GM19467 (cell line): ENCODE data around the gene MAST2.
"Not testable (repeated sequence)": the region's sequence is repeated elsewhere in the genome, so short reads cannot be mapped to it uniquely, and the experiment has no call there.

Experiments used
- ATAC-seq: cut with Tn5 transposase; IDR thresholded peaks from one replicate; pipeline ENCODE4 v1.9.1; 2021; ENCODE audit warnings: mild to moderate bottlenecking, moderate library complexity; ENCODE audit not compliant: unreplicated experiment

MAST2 gene

DNA sequence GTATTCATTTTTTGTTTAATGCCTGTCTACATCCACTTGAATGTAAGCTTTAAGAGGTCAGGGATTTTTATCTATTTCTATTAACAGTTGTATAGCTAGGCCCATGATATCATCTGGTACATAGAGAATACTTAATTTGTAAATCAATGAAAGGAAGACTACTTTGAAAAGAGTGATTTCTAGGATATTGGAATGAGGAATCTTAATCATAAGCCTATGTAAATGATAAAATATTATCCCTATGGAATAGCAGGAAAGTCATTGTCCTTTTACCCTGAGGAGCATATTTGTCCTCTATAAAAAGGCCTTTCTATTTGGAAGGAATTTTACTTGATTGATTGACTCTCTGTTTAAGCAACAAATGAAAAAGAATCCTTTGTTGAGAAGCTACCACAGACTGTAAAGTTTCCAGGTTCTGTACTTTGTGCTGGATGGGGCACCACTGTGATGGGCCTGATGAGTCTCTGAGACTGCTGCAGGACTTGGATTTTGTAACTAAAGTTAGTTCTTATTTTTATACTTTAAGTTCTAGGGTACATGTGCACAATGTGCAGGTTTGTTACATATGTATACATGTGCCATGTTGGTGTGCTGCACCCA lies 53.8 kb downstream of the MAST2 start:
- ATAC-seq = no peak

DNA sequence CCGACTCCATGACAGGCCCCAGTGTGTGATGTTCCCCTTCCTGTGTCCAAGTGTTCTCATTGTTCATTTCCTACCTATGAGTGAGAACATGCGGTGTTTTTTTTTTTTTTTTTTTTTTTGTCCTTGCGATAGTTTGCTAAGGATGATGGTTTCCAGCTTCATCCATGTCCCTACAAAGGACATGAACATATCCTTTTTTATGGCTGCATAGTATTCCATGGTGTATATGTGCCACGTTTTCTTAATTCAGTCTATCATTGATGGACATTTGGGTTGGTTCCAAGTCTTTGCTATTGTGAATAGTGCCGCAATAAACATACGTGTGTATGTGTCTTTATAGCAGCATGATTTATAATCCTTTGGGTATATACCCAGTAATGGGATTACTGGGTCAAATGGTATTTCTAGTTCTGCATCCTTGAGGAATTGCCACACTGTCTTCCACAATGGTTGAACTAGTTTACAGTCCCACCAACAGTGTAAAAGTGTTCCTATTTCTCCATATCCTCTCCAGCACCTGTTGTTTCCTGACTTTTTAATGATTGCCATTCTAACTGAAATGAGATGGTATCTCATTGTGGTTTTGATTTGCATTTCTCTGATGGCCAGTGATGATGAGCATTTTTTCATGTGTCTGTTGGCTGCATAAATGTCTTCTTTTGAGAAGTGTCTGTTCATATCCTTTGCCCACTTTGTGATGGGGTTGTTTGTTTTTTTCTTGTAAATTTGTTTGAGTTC lies 54.5 kb downstream of the MAST2 start:
- not testable (repeated sequence) for ATAC-seq

DNA sequence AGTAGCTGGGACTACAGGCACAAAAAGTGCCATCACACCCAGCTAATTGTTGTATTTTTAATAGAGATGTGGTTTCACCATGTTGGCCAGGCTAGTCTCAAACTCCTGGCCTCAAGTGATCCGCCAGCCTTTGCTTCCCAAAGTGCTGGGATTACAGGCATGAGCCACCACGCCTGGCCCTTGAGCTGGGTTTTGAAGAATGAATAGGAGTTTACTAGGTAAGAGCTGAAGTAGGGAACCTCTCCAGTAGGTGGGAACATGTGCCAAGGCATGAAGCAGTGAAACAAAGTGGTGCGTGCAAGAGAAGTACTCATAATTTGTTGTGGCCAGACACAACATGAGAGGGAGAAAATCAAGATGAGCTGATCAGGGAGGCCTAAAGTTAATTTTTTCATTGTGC lies 55.8 kb downstream of the MAST2 start:
- no peak for ATAC-seq

DNA sequence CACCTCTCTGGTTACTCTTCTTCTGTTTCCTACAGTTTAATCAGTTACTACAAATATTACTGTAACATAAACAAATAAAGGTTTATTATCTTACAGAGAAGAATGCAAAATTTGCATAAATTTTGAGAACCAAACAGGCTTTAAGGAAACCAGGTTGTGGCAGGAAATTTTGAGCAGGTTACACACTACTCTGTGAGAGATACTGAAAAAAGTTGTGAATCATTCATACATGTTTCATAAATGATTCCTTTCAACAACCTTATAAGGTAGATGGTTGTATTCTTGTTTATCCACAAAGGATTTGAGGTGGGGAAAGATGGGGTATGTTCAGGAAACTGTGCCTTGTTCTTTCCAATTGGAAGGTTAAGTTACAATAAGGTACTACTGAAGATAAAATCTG lies 58.6 kb downstream of the MAST2 start:
- ATAC-seq = no peak

DNA sequence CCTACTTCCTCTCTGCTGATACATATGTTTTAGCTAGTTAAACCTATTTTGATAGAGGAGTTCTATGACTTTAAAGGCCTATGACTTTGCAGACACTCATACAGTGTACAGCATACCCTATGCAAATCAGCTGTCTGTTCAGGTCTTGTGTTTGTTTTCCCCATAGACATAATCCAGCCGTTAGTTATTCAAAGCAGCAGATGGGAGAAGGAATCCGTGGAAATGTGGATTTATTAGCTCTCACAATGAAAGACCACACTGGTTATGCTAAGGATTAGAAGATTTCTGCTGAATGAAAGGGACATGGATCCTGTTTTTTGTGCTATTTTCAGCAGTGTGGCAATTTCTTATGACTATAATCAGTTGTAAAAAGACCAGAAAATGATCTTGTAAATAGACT lies 59.8 kb downstream of the MAST2 start:
- no peak for ATAC-seq

DNA sequence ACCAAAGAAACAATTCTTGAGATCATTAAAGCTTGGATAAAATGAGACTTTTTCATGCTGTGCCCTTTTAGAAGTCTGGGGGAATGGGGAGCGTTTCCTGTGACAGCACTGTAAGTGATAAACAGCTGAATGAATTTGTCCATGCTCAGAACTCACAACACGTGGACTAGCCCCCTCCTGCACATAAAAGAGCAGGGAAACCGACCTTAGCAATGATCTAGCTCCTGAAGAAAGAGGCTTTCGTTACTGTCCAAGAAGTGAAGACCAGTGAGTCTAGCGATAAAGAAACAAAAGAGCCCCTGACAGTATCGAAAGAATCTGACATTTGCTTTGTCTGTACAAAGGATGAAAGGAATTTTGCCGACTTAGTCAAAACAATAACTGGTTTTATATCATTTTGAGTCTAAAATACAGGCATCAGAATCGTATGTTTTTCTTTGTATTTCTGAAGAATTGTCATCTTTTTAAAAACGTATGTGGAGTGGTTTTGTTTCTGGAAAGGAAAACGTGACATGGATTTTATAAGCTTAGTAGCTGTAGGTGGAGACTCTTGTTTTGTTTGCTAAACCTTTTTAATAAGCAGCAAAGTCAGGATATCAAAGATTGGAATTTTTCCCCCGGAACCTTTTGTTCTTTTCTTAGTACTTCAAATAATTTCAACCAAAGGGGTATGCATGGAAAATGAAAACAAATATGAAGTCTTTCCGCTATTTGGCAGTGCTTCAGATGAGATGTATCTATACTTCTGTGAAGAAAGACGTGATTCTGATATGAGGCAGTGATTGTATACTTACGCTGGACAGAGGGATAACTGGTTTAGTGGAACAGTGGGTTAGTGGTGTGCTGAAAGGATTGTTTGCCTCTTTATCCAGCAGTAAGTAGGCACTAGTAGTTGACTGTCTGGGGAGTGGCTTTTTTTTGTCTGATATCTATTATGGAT lies 61.0 kb downstream of the MAST2 start:
- no peak for ATAC-seq

DNA sequence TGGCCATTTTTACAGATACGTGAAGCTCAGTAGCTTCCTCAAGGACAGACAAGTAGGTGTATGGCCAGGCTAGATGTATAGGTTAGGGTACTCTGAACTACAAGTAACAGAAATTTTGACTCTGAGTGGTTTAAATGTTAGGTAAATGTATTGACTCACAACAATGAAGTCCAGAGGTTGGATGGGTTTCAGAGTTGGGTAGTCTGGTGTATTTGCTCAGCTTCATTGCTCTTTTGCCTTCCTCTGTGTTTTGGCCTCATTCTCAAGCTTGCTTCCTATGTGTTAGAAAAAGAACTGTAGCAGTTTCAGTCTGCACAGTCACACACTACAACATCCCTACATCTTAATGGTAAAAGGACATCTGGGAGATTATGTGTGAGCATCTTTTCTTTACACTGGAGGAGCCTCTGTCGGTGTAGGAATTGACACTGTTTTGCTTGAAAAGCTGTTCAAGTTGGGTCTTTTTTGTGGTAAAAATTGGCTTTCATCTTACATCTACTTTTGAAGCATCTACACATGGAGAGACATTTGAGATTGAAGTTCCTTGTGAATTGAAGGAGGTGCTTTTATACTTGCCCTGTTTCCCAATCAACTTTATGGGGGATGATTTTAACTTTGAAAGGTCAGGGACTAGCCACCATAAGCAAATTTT lies 64.4 kb downstream of the MAST2 start:
- ATAC-seq = no peak

DNA sequence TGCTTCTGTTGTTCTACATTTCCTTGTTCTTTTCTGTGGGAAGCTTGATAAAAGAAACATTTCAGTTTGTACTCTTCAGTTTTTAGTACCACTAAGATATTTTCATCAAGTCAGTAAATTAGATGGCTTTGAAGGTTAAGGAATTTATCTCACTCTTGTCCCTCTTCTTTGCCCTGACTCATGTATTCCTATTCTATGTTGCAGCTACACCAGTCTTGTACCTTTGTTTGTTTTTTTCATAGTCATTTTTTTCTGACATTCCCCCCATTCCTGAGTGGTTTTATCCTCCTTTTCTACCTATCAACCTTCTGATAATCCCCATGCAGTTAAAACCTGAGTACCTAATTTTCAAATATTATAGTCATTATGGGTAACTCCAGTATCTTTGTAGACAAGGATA lies 65.4 kb downstream of the MAST2 start:
- ATAC-seq = no peak

DNA sequence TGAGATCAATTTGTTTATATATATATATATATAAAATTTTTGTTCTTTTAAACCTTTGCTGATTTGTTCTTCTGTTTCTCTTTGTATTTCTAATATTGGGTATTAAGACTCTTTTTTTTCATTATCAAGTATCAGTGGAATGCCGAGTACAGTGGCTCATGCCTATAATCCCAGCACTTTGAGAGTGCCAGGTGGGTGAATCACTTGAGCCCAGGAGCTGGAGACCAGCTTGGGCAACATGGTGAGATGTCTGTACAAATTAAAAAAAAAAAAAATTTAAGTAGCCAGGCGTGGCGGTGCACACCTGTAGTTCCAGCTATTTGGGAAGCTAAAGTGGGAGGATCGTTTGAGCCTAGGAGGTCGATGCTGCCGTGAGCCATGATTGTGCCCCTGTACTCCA lies 67.1 kb downstream of the MAST2 start:
- no peak for ATAC-seq

DNA sequence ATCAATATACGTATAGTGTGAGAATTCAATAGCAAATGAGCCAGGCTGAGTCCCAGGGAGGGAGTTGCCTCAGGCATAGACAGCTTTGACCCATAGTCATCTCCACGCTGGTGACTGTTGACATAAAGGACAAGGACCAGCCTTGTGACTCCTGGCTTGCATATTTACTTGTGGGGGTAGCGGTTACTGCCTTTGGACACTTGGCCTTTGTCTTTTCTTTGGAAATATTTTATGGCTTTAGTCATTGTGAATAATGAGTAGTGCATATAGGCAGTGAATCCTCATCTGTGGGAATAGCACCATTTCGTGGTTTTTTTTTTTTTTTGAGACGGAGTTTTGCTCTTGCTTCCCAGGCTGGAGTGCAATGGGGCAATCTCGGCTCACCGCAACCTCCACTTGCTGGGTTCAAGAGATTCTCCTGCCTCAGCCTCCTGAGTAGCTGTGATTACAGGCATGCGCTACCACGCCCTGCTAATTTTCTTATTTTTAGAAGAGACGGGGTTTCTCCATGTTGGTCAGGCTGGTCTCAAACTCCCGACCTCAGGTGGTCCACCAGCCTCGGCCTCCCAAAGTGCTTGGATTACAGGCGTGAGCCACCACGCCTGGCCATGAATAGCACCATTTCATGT lies 68.9 kb downstream of the MAST2 start:
- not testable (repeated sequence) for ATAC-seq

DNA sequence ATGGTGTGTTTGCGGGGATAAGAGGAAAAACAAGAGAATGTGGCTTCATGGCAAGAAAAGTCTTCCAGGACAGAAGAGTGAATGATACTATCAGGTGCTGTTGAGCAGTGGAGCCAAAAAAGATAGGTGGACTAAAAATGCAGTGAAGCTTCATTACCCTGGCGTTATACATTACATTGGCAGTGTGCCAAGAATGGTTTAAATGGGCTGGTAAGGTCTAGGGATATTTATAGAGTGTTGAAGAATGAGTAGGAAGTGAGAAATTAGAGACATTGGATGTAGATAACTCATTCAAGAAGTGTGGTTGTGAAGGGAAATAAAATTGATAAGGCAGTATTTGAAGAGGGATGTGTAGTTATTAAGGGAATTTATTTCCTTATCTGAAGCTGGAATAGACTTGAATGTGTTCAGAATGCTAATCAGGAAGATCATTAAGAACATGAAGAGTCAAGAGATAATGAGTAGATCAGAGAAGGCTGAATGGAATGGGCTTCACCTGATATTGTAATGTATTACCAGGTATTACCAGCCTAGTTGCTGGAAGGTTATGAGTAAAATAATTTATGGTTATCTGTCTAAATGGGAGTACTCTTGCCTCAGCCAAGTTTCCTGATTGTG lies 72.7 kb downstream of the MAST2 start:
- ATAC-seq = no peak

DNA sequence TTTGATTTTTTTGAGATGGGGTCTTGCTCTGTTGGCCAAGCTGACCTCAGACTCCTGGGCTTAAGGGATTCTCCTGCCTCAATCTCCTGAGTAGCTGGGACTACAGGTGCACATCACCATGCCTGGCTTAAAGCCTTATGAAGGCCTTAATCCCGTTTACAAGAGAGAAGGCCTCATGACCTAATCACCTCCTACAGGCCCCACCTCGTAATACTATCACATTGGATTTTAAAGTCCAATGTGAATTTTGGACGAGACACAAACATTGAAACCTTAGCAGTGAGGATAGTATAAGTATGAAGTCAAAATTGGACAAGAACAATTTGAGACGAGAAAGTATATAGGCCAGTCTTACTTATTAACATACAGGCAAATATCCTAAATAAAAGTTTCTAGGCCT lies 73.9 kb downstream of the MAST2 start:
- ATAC-seq = no peak

DNA sequence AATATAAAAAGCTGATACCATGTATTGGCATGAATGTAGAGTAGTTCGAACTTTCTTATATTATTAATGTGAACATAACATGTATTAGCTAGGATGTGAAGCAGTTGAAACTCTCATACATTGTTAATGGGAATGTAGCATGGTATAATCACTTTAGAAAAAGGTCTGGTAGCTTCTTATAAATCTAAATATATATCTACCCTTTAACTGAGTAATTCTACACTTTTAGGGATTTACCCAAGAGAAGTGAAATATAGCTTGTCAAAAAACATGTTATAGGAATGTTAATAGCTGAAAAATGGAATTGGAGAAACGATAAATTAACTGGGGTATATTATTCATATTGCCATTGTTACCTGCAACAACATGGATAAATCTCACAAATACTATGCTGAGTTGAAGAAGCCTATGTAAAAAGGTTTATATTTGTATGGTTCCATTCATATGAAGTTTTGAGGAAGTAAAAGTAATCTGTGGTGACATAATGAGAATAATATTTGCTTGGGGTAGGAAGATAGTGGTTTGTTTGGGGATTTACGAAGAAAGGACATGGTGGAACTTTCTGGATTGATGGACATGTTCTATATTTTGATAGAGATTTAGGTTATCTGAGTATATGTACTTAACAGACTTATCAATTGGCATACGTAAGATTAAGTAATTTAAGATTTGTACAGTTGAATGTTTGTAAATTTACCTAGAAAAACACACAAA lies 76.6 kb downstream of the MAST2 start:
- ATAC-seq = no peak

DNA sequence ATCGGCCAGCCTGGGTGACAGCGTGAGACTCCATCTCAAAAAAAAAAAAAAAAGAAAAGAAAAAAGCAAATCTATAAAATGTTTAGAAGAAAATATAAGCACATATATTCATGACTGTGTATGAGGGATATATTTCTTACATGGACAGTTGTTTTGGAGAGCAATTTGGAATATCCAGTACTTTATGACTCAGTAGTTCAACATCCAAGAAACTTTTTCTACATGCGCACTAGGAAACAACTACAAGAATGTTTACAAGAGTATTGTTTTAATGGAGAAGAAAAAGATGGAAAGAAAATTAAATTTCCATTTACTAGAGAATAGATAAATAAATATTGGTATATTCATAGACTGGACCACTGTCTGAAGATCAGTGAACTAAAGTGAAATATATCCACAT lies 77.5 kb downstream of the MAST2 start:
- no peak for ATAC-seq

DNA sequence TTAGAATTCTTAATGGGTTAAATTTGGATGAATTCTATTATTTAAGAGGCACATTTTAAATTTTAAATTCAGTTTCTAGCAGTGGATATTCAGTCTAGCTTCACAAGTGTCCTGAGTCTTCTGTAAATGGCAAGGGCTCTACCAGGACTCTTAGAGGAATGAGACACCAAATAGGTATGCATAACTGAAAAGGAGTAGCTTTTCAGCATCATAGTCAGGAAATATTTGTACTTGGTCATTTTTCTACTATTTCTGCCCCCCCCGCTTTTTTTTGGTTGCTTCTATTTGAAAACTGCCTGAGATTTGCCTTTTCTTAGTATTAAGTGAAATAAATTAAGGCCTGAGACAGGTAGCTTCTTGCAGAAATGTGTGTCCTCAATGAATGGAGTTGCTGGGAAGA lies 80.2 kb downstream of the MAST2 start:
- no peak for ATAC-seq

DNA sequence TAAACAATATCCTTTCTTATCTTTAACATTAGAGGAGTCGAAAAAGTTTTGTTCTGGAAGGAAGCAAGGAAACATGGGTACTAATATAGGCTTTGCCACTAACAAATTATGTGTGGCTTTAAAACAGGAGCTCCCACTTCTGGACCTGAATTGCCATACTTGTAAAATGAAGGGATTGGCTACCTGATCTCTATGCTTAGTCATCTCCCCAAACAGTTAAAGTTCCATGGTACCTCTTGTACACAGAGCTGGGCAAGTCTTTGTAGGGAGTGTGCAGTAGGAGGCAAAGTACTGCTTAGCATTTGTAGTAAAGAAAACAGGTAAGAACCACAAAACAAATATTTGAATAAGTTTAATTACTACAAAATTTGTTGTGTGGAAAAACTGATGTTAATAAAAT lies 81.3 kb downstream of the MAST2 start:
- ATAC-seq = no peak

DNA sequence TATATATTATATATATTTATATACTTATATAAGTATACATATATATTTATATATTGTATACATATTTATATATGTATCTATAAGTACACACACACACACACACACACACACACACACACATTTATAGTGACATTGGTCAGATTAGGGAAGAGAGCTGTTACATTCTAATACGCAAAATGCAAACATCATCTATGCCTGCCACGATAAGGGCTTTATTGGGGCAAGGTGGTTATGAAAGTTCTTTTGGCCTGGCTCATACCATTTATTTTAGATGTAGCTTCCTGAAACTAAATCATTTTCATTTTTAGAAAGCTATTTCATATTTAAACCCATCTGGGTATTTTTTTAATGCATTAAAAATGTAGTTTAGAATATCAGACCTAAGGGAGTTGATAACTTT lies 82.8 kb downstream of the MAST2 start:
- no peak for ATAC-seq

DNA sequence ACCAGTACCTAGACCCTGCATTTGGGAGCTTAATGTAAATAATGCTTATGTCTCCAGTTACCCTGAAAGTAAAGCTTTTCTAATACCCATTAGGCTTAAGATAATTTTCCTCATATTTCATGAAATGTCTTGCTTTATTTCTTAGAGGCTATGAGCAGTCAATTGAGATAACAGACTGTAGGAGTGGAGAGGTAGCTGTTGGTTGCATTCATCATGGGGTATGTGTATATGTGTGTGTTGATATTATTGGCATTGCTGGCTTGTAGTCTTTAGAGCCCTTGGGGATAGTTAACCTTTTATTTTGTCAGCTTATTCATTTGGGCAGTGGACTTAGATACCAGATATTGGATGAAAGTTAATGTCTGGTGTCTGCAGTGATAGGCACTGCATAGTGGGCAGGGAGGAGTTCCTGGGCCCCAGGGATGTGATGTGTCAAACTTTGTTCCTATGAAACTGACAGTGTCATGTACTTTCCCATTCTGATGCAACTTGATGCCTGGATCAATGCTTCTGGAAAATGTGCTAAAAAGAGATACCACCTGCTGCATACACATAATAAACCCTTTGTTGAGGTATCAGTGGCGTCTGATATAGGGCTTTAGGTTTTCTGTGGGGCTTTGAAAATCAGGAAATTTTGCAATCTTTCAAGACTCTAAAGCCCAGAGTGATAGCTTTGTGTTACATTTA lies 83.9 kb downstream of the MAST2 start:
- ATAC-seq = no peak

DNA sequence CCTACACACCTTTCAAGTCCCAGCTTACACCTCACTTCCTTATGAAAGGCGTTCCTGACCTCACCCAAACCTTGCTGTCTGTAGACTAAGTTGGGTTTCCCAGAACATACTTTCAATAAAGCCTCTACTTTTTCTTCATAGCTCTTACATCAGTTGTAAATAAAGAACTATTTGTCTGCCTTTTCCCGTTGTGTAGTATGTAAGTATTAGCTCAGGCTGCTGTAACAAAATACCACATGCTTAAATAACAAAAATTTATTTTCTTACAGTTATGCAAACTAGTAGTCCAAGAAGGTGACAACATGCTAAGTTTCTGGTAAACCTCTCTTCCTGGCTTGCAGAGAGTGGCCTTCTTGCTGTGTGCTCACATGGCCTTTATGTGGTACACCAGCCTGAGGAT lies 86.7 kb downstream of the MAST2 start:
- ATAC-seq = no peak
